Mucosa of descending colon (tissue), 3 donors: ENCODE results near the gene WDR53. TPM values are rescaled to one million over a fixed set of nuclear protein-coding genes. Genes with fewer than 3 reads are reported as not detected.

Source experiments
- ATAC-seq: fragments of 200-7000 bp; cut with Tn5 transposase; one replicate; pipeline ENCODE4 v1.9.1; 2020; ENCODE audit warnings: mild to moderate bottlenecking, moderate library complexity
- DNase-seq, 3 donors: peaks; one replicate each; pipeline ENCODE4 v3.0.0-alpha.2; 2020
- H3K36me3 ChIP-seq: fragments of 200-600 bp; one replicate; pipeline ENCODE4 v1.8.0; 2021; ENCODE audit warnings: low read depth, mild to moderate bottlenecking
- H3K4me1 ChIP-seq: fragments of 200-600 bp; one replicate; pipeline ENCODE4 v1.8.0; 2021; ENCODE audit warnings: low read depth, mild to moderate bottlenecking
- H3K4me3 ChIP-seq: fragments of 200-600 bp; one replicate; pipeline ENCODE4 v1.8.0; 2021; ENCODE audit warnings: mild to moderate bottlenecking
- H3K9me3 ChIP-seq: fragments of 200-600 bp; one replicate; pipeline ENCODE4 v1.8.0; 2021; ENCODE audit warnings: mild to moderate bottlenecking
- CTCF ChIP-seq: fragments of 200-600 bp; IDR thresholded peaks from one replicate; pipeline ENCODE4 v1.8.0; 2022; ENCODE audit warnings: antibody characterized with exemption, mild to moderate bottlenecking
- intact Hi-C, 2 donors: fragments of 100-400 bp; cut with DNase I in 1 of 2; cut with micrococcal nuclease in 1 of 2; formaldehyde crosslinking; loops; one replicate each; pipeline versions ENCODE4 v1.11.0 to v1.11.1; 2022; cut with DNase I, micrococcal nuclease
- total RNA-seq, 3 donors: library from RNA; stranded (reverse); fragmentation: NEBNext Ultra II Directional in 2 of 3; extraction: Animal tissue kit (Norgen Biotek cat#: 25700) in 2 of 3; gene quantifications; one replicate each; pipeline versions ENCODE4 v1.2.1 to v1.2.4, GENCODE V29; 2021 to 2023
- donor health status: DM: no; HTN: no; CAD: no; lungs with moderate emphysema.
- donor health status: DM: no; HTN: no; CAD: no.
- donor health status: DM: no; HTN: yes; CAD: no.

Gene WDR53
- total RNA-seq, 3 donors from 2014 or later, result 5.8 to 13.7 (median 7.5) TPM

GRCh38 chr3:196544491-196544992, 23.8 kb downstream of the WDR53 start:
- ATAC-seq (no peak), DNase-seq (no peak)
- intact Hi-C loops, result no loop called here
- Histone ChIP-seq H3K4me3 (no peak overlapping the region), H3K9me3 (peaks cover 9% of the 10 kb centered on the region), H3K4me1 (no peaks in the 10 kb centered on the region), H3K36me3 (no peaks in the 10 kb centered on the region)
- no peak for TF ChIP-seq CTCF

- Histone ChIP-seq H3K36me3 (no peaks in the 10 kb centered on the region), H3K4me3 (no peak overlapping the region), H3K4me1 (no peaks in the 10 kb centered on the region), H3K9me3 (no peaks in the 10 kb centered on the region)
- ATAC-seq (no peak), DNase-seq (no peak)
- no peak for TF ChIP-seq CTCF
- intact Hi-C loops, result no loop called here
Observed at GRCh38 chr3:196541684-196542445, 26.5 kb downstream of the WDR53 start.

- Histone ChIP-seq H3K4me1 (no peaks in the 10 kb centered on the region), H3K36me3 (no peaks in the 10 kb centered on the region), H3K9me3 (no peaks in the 10 kb centered on the region), H3K4me3 (no peak overlapping the region)
- peak; percentile 38 for TF ChIP-seq CTCF
- no peak for ATAC-seq
- intact Hi-C loops, result no loop called here
- DNase-seq, result peak in 2 of 3 donors; percentile 37 to 78
Observed at GRCh38 chr3:196537319-196537984, 30.9 kb downstream of the WDR53 start.

DNA sequence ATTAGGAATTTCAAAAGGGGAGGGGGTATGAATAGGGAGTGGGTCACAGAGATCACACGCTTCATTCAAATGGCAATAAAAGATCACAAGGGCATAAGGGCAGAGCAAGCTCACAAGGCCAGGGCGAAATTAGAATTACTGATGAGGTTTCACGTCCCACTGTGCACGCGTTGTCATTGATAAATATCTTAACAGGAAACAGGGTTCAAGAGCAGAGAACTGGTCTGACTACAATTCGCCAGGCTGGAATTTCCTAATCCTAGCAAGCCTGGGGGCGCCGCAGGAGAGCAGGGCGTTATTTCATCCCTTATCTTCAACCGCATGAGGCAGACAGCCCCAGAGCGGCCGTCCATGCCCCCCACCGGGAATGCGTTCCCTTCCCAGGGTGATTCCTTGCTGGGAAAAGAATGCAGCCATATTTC, 35.1 kb downstream of the WDR53 start:
- intact Hi-C loops, result no loop called here
- no peak for TF ChIP-seq CTCF
- Histone ChIP-seq H3K4me1 (no peaks in the 10 kb centered on the region), H3K4me3 (no peak overlapping the region), H3K36me3 (no peaks in the 10 kb centered on the region), H3K9me3 (no peaks in the 10 kb centered on the region)
- DNase-seq (no peak), ATAC-seq (no peak)

- no peak for TF ChIP-seq CTCF
- H3K9me3 ChIP-seq, result no peaks in the 10 kb centered on the region
- intact Hi-C loops, result no loop called here
- H3K4me3 ChIP-seq, result no peak overlapping the region
- ATAC-seq (no peak), DNase-seq (no peak)
- no peaks in the 10 kb centered on the region for H3K36me3 ChIP-seq
- H3K4me1 ChIP-seq, result no peaks in the 10 kb centered on the region
Observed at GRCh38 chr3:196531418-196531817, 36.9 kb downstream of the WDR53 start.
